H1 (cell line): ENCODE data around the gene CD38. TPM values are rescaled to one million over a fixed set of nuclear protein-coding genes. Genes with fewer than 3 reads are reported as not detected.

ENCODE experiments used
- CTCF ChIA-PET: fragments of 300-600 bp; sonication (Branson Sonifier 250); formaldehyde crosslinking; loops from one replicate; lab custom pipeline; 2021; ENCODE audit not compliant: partially characterized antibody; lab: Charles Lee
- POLR2A ChIA-PET: fragments of 300-600 bp; sonication (Branson Sonifier 250); formaldehyde crosslinking; loops from one replicate; lab custom pipeline; 2021; ENCODE audit warnings: inconsistent platforms; ENCODE audit not compliant: partially characterized antibody; lab: Charles Lee
- DNase-seq, 2 experiments: peaks; one replicate each; pipeline versions ENCODE4 v3.0.0 to v3.0.0-alpha.2; 2010 to 2022; ENCODE audit warnings: low spot score in 2 of 2, low read depth in 1 of 2, mixed read lengths in 1 of 2
- FAIRE-seq: peaks from 2 replicates; lab custom pipeline; 2011; peaks lifted over from hg19 to GRCh38; lab: Jason Lieb, UNC
- H2AFZ ChIP-seq: 2 replicates; pipeline ENCODE4 v1.8.1; 2012; ENCODE audit warnings: low read length, inconsistent platforms
- H2AK5ac ChIP-seq: 2 replicates; pipeline ENCODE4 v1.6.1; 2013; ENCODE audit warnings: low read depth, low read length
- H2BK120ac ChIP-seq: replicated peaks from 2 replicates; pipeline ENCODE3; 2013; ENCODE audit warnings: low read depth, low read length, inconsistent platforms
- H2BK12ac ChIP-seq: 2 replicates; pipeline ENCODE4 v1.6.1; 2013; ENCODE audit warnings: low read depth, low read length
- H2BK15ac ChIP-seq: 2 replicates; pipeline ENCODE4 v1.6.1; 2013; ENCODE audit warnings: low read length
- H2BK20ac ChIP-seq: 2 replicates; pipeline ENCODE4 v1.6.1; 2013; ENCODE audit warnings: low read length
- H2BK5ac ChIP-seq: 2 replicates; pipeline ENCODE4 v1.6.1; 2013; ENCODE audit warnings: low read depth, low read length
- H3K14ac ChIP-seq: 2 replicates; pipeline ENCODE4 v1.6.1; 2013; ENCODE audit warnings: inconsistent platforms; ENCODE audit not compliant: insufficient read length
- H3K18ac ChIP-seq: 2 replicates; pipeline ENCODE4 v1.6.1; 2013; ENCODE audit warnings: low read length; ENCODE audit errors: extremely low read depth
- H3K23ac ChIP-seq: 2 replicates; pipeline ENCODE4 v1.6.1; 2013; ENCODE audit warnings: inconsistent platforms; ENCODE audit not compliant: insufficient read length
- H3K23me2 ChIP-seq: 2 replicates; pipeline ENCODE4 v1.6.1; 2013; ENCODE audit warnings: low read depth, low read length
- H3K27ac ChIP-seq: 2 replicates; pipeline ENCODE4 v1.6.1; 2011; ENCODE audit warnings: low read depth, low read length, inconsistent platforms
- H3K27me3 ChIP-seq, 4 experiments: replicated peaks in 1 of 4; 1 replicate in 1 of 4; 2 replicates in 3 of 4; pipeline versions ENCODE4 v1.6.1 to v1.8.1; 2011 to 2013; ENCODE audit warnings: low read length in 3 of 4, mild to moderate bottlenecking in 3 of 4, inconsistent platforms in 2 of 4, mixed read lengths in 2 of 4, moderate library complexity in 1 of 4; ENCODE audit not compliant: control insufficient read depth in 3 of 4, insufficient read depth in 3 of 4; ENCODE audit errors: extremely low read depth in 1 of 4
- H3K36me3 ChIP-seq, 4 experiments: 2 replicates each; pipeline versions ENCODE4 v1.6.1 to v1.8.1; 2011 to 2013; ENCODE audit warnings: mild to moderate bottlenecking in 4 of 4, low read length in 3 of 4, moderate library complexity in 2 of 4, control low read depth in 1 of 4, inconsistent platforms in 1 of 4; ENCODE audit not compliant: insufficient read depth in 4 of 4, control insufficient read depth in 2 of 4
- H3K4ac ChIP-seq: replicated peaks from 2 replicates; pipeline ENCODE3; 2013; ENCODE audit warnings: low read length, low read depth, mixed read lengths, inconsistent platforms; ENCODE audit not compliant: insufficient read length
- H3K4me1 ChIP-seq, 4 experiments: replicated peaks in 1 of 4; 1 replicate in 1 of 4; 2 replicates in 3 of 4; pipeline versions ENCODE4 v1.6.1 to v1.8.1; 2011 to 2013; ENCODE audit warnings: low read length in 3 of 4, inconsistent platforms in 2 of 4, mixed read lengths in 1 of 4; ENCODE audit not compliant: insufficient read depth in 4 of 4, control insufficient read depth in 3 of 4
- H3K4me2 ChIP-seq, 2 experiments: 2 replicates each; pipeline versions ENCODE4 v1.6.1 to v1.8.1; 2011 to 2013; ENCODE audit warnings: low read depth in 2 of 2, low read length in 2 of 2, control low read depth in 1 of 2, inconsistent platforms in 1 of 2, mild to moderate bottlenecking in 1 of 2; ENCODE audit not compliant: insufficient read depth in 1 of 2
- H3K4me3 ChIP-seq, 4 experiments: fragments of 200-600, 300-600 bp in 1 of 4; sonication (generic), shearing (Covaris generic), sonication (Bioruptor Twin) in 1 of 4; 2 replicates each; pipeline versions ENCODE4 v1.5.1 to v1.8.1; 2011 to 2016; ENCODE audit warnings: low read length in 4 of 4, low read depth in 3 of 4, control low read depth in 2 of 4, inconsistent platforms in 2 of 4, mild to moderate bottlenecking in 2 of 4, mixed read lengths in 1 of 4, moderate library complexity in 1 of 4; ENCODE audit not compliant: insufficient read depth in 2 of 4; ENCODE audit errors: extremely low read depth in 1 of 4
- H3K56ac ChIP-seq: replicated peaks from 2 replicates; pipeline ENCODE3; 2013; ENCODE audit warnings: low read depth, mild to moderate bottlenecking, mixed read lengths, low read length, inconsistent platforms; ENCODE audit not compliant: insufficient read length
- H3K79me1 ChIP-seq: 2 replicates; pipeline ENCODE4 v1.6.1; 2013; ENCODE audit warnings: low read depth, low read length, control low read depth
- H3K79me2 ChIP-seq, 2 experiments: 2 replicates each; pipeline versions ENCODE4 v1.6.1 to v1.8.1; 2012 to 2013; ENCODE audit warnings: low read length in 2 of 2, mild to moderate bottlenecking in 2 of 2, inconsistent platforms in 1 of 2; ENCODE audit not compliant: insufficient read depth in 2 of 2, control insufficient read depth in 1 of 2
- H3K9ac ChIP-seq, 4 experiments: replicated peaks in 1 of 4; 1 replicate in 1 of 4; 2 replicates in 3 of 4; pipeline versions ENCODE4 v1.6.1 to v1.8.1; 2011 to 2013; ENCODE audit warnings: low read depth in 3 of 4, low read length in 3 of 4, control low read depth in 2 of 4, mild to moderate bottlenecking in 2 of 4, moderate library complexity in 2 of 4, inconsistent platforms in 1 of 4; ENCODE audit errors: extremely low read depth in 1 of 4
- H3K9me3 ChIP-seq, 2 experiments: 2 replicates each; pipeline versions ENCODE4 v1.6.1 to v1.8.1; 2012 to 2013; ENCODE audit warnings: mild to moderate bottlenecking in 2 of 2, moderate library complexity in 2 of 2, control low read depth in 1 of 2, inconsistent platforms in 1 of 2, low read depth in 1 of 2, low read length in 1 of 2, mixed read lengths in 1 of 2; ENCODE audit not compliant: insufficient read depth in 2 of 2
- H4K20me1 ChIP-seq, 2 experiments: replicated peaks in 1 of 2; 2 replicates each; pipeline versions ENCODE3 to v1.8.1; 2011 to 2013; ENCODE audit warnings: inconsistent platforms in 2 of 2, low read length in 2 of 2, mild to moderate bottlenecking in 1 of 2; ENCODE audit not compliant: insufficient read depth in 2 of 2, control insufficient read depth in 1 of 2
- H4K5ac ChIP-seq: 2 replicates; pipeline ENCODE4 v1.6.1; 2013; ENCODE audit warnings: low read length, low read depth, mixed read lengths, inconsistent platforms; ENCODE audit not compliant: insufficient read length
- H4K8ac ChIP-seq: 2 replicates; pipeline ENCODE4 v1.8.0; 2013; ENCODE audit warnings: mild to moderate bottlenecking, moderate library complexity, low read length, inconsistent platforms; ENCODE audit not compliant: insufficient read depth; ENCODE audit errors: extremely low read depth
- H4K91ac ChIP-seq: replicated peaks from 2 replicates; pipeline ENCODE3; 2013; ENCODE audit warnings: low read length, mixed read lengths, inconsistent platforms; ENCODE audit not compliant: insufficient read length
- GABPA ChIP-seq: IDR thresholded peaks from 2 replicates; pipeline ENCODE4 v1.6.1; 2011; ENCODE audit warnings: mild to moderate bottlenecking, low read length, moderate library complexity, borderline replicate concordance; ENCODE audit not compliant: insufficient read depth
- JUND ChIP-seq: IDR thresholded peaks from 2 replicates; pipeline ENCODE4 v1.6.1; 2011; ENCODE audit warnings: mild to moderate bottlenecking, improper control_type of control experiment, low read length
- KDM1A ChIP-seq: fragments of 200-600, 300-600 bp; sonication (generic); IDR thresholded peaks from 2 replicates; pipeline ENCODE4 v1.7.1; 2016; ENCODE audit warnings: mild to moderate bottlenecking, low read length, borderline replicate concordance
- MAX ChIP-seq: IDR thresholded peaks from 2 replicates; pipeline ENCODE4 v1.6.1; 2012; ENCODE audit warnings: inconsistent platforms
- RNF2 ChIP-seq: fragments of 200-900, 300-1000 bp; sonication (generic); IDR thresholded peaks from 2 replicates; pipeline ENCODE4 v1.7.1; 2016; ENCODE audit warnings: borderline replicate concordance, low read depth, mild to moderate bottlenecking, antibody characterized with exemption, low read length; ENCODE audit not compliant: poor library complexity, severe bottlenecking; ENCODE audit errors: missing control alignments
- SIRT6 ChIP-seq: IDR thresholded peaks from one replicate; pipeline ENCODE4 v1.7.1; 2012; ENCODE audit warnings: low read length, inconsistent platforms
- SUZ12 ChIP-seq: fragments of 200-600 bp; sonication (generic); IDR thresholded peaks from 2 replicates; pipeline ENCODE4 v1.6.1; 2012; ENCODE audit warnings: mild to moderate bottlenecking, inconsistent platforms, low read length, moderate library complexity, mixed read lengths
- TEAD4 ChIP-seq: IDR thresholded peaks from 2 replicates; pipeline ENCODE4 v1.6.1; 2012; ENCODE audit warnings: low read depth, low read length, inconsistent platforms, mixed read lengths
- YY1 ChIP-seq: IDR thresholded peaks from 2 replicates; pipeline ENCODE4 v1.6.1; 2011; ENCODE audit warnings: low read depth, mild to moderate bottlenecking, low read length
- WGBS, 2 experiments: shearing (Covaris generic) in 1 of 2; methylation state at CpG; one replicate each; pipeline versions ENCODE4 v1.1.6 to v1.1.7; 2013 to 2015; ENCODE audit warnings: low lambda C conversion rate in 2 of 2, mixed read lengths in 2 of 2, inconsistent platforms in 1 of 2, low coverage in 1 of 2, missing lambda C conversion rate in 1 of 2; ENCODE audit not compliant: insufficient replicate concordance in 2 of 2, insufficient coverage in 1 of 2, insufficient read length in 1 of 2; ENCODE audit errors: extremely low coverage in 1 of 2, missing lambda C conversion rate in 1 of 2; 5-methylcytosine and 5-hydroxymethylcytosine counted together
- polyA plus RNA-seq, 7 experiments: library from polyadenylated mRNA; depleted of rRNA in 3 of 7; stranded (reverse) in 5 of 7; unstranded in 2 of 7; fragments of >200 nt in 5 of 7; fragments of 200-250 nt in 2 of 7; gene quantifications; 1 replicate in 5 of 7; 2 replicates in 1 of 7; 4 replicates in 1 of 7; pipeline versions ENCODE4 v1.2.1 to v1.2.3, GENCODE V29; 2011 to 2013; ENCODE audit warnings: missing spikeins in 2 of 7, mixed read lengths in 2 of 7
- total RNA-seq: library from RNA; stranded (reverse); fragmentation: NEBNext Ultra II Directional; extraction: Animal tissue kit (Norgen Biotek cat#: 25700); gene quantifications from 2 replicates; pipeline ENCODE4 v1.2.1, GENCODE V29; 2021

CD38 gene
- total and polyA plus RNA-seq, 2 of the 8 experiments (the other 6 are each of a cell fraction or from before 2014, with no cell fraction given): 0.14 to 0.24 TPM

DNA sequence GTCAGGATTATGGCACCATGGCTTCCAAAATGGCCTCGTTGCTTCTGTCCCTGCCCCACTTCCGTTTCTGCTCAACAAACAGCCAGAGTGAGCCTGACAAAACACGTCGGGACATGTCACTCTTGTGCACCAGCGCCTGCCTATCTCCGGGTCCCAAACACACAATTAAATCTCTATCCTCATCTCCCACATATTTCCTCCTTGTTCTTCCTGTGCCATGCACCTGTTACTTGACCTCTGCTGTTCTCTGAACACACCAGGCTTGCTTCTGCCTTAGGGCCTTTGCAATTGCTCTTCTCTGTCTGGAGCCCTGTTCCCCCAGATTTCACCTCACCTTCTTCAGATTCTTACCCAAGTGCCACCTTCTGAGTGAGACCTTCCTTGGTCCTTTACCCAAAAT is 12.7 kb upstream of the CD38 start:
- no peak overlapping the region for H3K9ac ChIP-seq
- no peaks in the 10 kb centered on the region for H3K23me2 ChIP-seq
- no peak overlapping the region for H3K4me3 ChIP-seq
- no peak overlapping the region for H2BK20ac ChIP-seq
- H2BK120ac ChIP-seq: no peak overlapping the region
- H2AK5ac ChIP-seq: no peak overlapping the region
- no peak overlapping the region for H3K56ac ChIP-seq
- no peaks in the 10 kb centered on the region for H3K9me3 ChIP-seq
- no peak overlapping the region for H2BK5ac ChIP-seq
- H3K23ac ChIP-seq: no peak overlapping the region
- no peak overlapping the region for H3K14ac ChIP-seq
- no peaks in the 10 kb centered on the region for H3K4me1 ChIP-seq
- no peaks in the 10 kb centered on the region for H3K79me1 ChIP-seq
- H2AFZ ChIP-seq: no peak overlapping the region
- H3K4ac ChIP-seq: no peak overlapping the region
- H3K18ac ChIP-seq: no peak overlapping the region
- no peaks in the 10 kb centered on the region; a peak in 1 of 7 replicates for H3K27me3 ChIP-seq
- ChIA-PET CTCF (interaction anchor here (0.5 to 1.0 kb wide), 2 partner anchors 12 to 217 kb away, joined by 3 to 5 read pairs; no protein-coding TSS in a partner anchor), POLR2A (no interaction called here)
- DNase-seq: no peak
- H2BK15ac ChIP-seq: no peak overlapping the region
- H3K4me2 ChIP-seq: no peak overlapping the region
- H2BK12ac ChIP-seq: no peak overlapping the region
- H4K5ac ChIP-seq: no peak overlapping the region
- H4K20me1 ChIP-seq: no peaks in the 10 kb centered on the region
- FAIRE-seq: no peak
- H4K91ac ChIP-seq: no peak overlapping the region
- no peaks in the 10 kb centered on the region for H3K79me2 ChIP-seq
- no peak overlapping the region for H4K8ac ChIP-seq
- no peaks in the 10 kb centered on the region for H3K36me3 ChIP-seq
- H3K27ac ChIP-seq: no peak overlapping the region
- WGBS, 2 experiments: 91% methylated on average over 6 of the region's 6 CpGs; no CpG with 5 or more reads in 1 of the 2 experiments
- TF ChIP-seq SIRT6 (no peak), KDM1A (no peak), SUZ12 (no peak), MAX (no peak), GABPA (no peak), RNF2 (no peak), TEAD4 (no peak), JUND (no peak), YY1 (no peak)
